Astrocyte (in vitro differentiated cells and primary cell): ENCODE data around the gene DEFB118. TPM values are rescaled to one million over a fixed set of nuclear protein-coding genes. Genes with fewer than 3 reads are reported as not detected.

ENCODE experiments used
- DNase-seq: peaks from one replicate; pipeline ENCODE4 v3.0.0-alpha.2; 2010; ENCODE audit warnings: low read depth
- FAIRE-seq: peaks from 2 replicates; lab custom pipeline; 2011; peaks lifted over from hg19 to GRCh38; lab: Jason Lieb, UNC
- H2AFZ ChIP-seq: 2 replicates; pipeline ENCODE4 v1.6.0; 2012; ENCODE audit warnings: low read depth, low read length, inconsistent platforms
- H3K27ac ChIP-seq: 2 replicates; pipeline ENCODE4 v1.5.1; 2011; ENCODE audit warnings: low read depth, low read length, inconsistent platforms
- H3K27me3 ChIP-seq: 2 replicates; pipeline ENCODE4 v1.6.0; 2011; ENCODE audit warnings: low read length, inconsistent platforms; ENCODE audit not compliant: insufficient read depth
- H3K36me3 ChIP-seq: 2 replicates; pipeline ENCODE4 v1.5.1; 2011; ENCODE audit warnings: low read length, inconsistent platforms; ENCODE audit not compliant: insufficient read depth
- H3K4me1 ChIP-seq: 2 replicates; pipeline ENCODE4 v1.5.1; 2011; ENCODE audit warnings: low read length, inconsistent platforms; ENCODE audit not compliant: insufficient read depth
- H3K4me2 ChIP-seq: 2 replicates; pipeline ENCODE4 v1.6.0; 2012; ENCODE audit warnings: low read length, inconsistent platforms
- H3K4me3 ChIP-seq: 2 replicates; pipeline ENCODE4 v1.5.1; 2011; ENCODE audit warnings: low read depth, mild to moderate bottlenecking, low read length, inconsistent platforms; ENCODE audit not compliant: insufficient read depth
- H3K79me2 ChIP-seq: 2 replicates; pipeline ENCODE4 v1.6.0; 2012; ENCODE audit warnings: mild to moderate bottlenecking, low read length, inconsistent platforms; ENCODE audit not compliant: insufficient read depth
- H3K9ac ChIP-seq: 2 replicates; pipeline ENCODE4 v1.6.0; 2012; ENCODE audit warnings: mild to moderate bottlenecking, low read length, inconsistent platforms
- H3K9me3 ChIP-seq: 2 replicates; pipeline ENCODE4 v1.5.1; 2012; ENCODE audit warnings: low read depth, mild to moderate bottlenecking, low read length, inconsistent platforms; ENCODE audit not compliant: insufficient read depth
- H4K20me1 ChIP-seq: 2 replicates; pipeline ENCODE4 v1.6.0; 2012; ENCODE audit warnings: low read length, inconsistent platforms; ENCODE audit not compliant: insufficient read depth
- H3K27ac Mint-ChIP-seq: one replicate; pipeline ENCODE4 v1.8.0; 2021; ENCODE audit warnings: mild to moderate bottlenecking, mixed read lengths; ENCODE audit not compliant: unreplicated experiment
- H3K27me3 Mint-ChIP-seq: one replicate; pipeline ENCODE4 v1.8.0; 2021; ENCODE audit warnings: low read depth, mixed read lengths; ENCODE audit not compliant: unreplicated experiment
- H3K36me3 Mint-ChIP-seq: one replicate; pipeline ENCODE4 v1.8.0; 2021; ENCODE audit warnings: low read depth, mixed read lengths; ENCODE audit not compliant: unreplicated experiment
- H3K4me1 Mint-ChIP-seq: one replicate; pipeline ENCODE4 v1.8.0; 2021; ENCODE audit warnings: low read depth, mixed read lengths; ENCODE audit not compliant: unreplicated experiment
- H3K4me3 Mint-ChIP-seq: one replicate; pipeline ENCODE4 v1.8.0; 2021; ENCODE audit warnings: mild to moderate bottlenecking, moderate library complexity, mixed read lengths; ENCODE audit not compliant: unreplicated experiment
- H3K9me3 Mint-ChIP-seq: one replicate; pipeline ENCODE4 v1.8.0; 2021; ENCODE audit warnings: mild to moderate bottlenecking, mixed read lengths; ENCODE audit not compliant: unreplicated experiment
- CTCF ChIP-seq: IDR thresholded peaks from 2 replicates; pipeline ENCODE4 v1.5.1; 2011; ENCODE audit warnings: low read depth, mild to moderate bottlenecking, inconsistent platforms, low read length, moderate library complexity; ENCODE audit not compliant: insufficient read depth
- EZH2 ChIP-seq: IDR thresholded peaks from 2 replicates; pipeline ENCODE4 v1.6.1; 2012; ENCODE audit warnings: mild to moderate bottlenecking, low read length, inconsistent platforms; ENCODE audit not compliant: insufficient read depth
- total RNA-seq: library from RNA; stranded (reverse); gene quantifications from 2 replicates; pipeline ENCODE4 v1.2.1, GENCODE V29; 2021

Gene DEFB118
- total RNA-seq, 1 donor from 2014 or later: not detected

GRCh38 chr20:31418307-31418706 is 49.9 kb downstream of the DEFB118 start:
- no peak overlapping the region for H3K27ac Mint-ChIP-seq
- no peaks in the 10 kb centered on the region for H3K27me3 Mint-ChIP-seq
- Histone ChIP-seq H3K79me2 (no peaks in the 10 kb centered on the region), H3K4me3 (no peak overlapping the region), H3K9ac (no peak overlapping the region), H3K36me3 (no peaks in the 10 kb centered on the region), H4K20me1 (no peaks in the 10 kb centered on the region), H2AFZ (no peak overlapping the region), H3K4me1 (no peaks in the 10 kb centered on the region), H3K9me3 (no peaks in the 10 kb centered on the region), H3K27me3 (no peaks in the 10 kb centered on the region), H3K4me2 (no peak overlapping the region), H3K27ac (no peak overlapping the region)
- peaks cover 11% of the 10 kb centered on the region for H3K9me3 Mint-ChIP-seq
- H3K4me3 Mint-ChIP-seq: no peak overlapping the region
- no peaks in the 10 kb centered on the region for H3K4me1 Mint-ChIP-seq
- DNase-seq: no peak
- H3K36me3 Mint-ChIP-seq: no peaks in the 10 kb centered on the region
- TF ChIP-seq EZH2 (no peak), CTCF (no peak)
- no peak for FAIRE-seq

Other genes with a start within 250 kb of the DEFB118 start
- not detected in 2 replicates for gene DEFB115, start 110.9 kb upstream of the DEFB118 start, total RNA-seq
- not detected in 2 replicates for gene DEFB116, start 60.0 kb upstream of the DEFB118 start, total RNA-seq
- gene DEFB119, start 22.0 kb downstream of the DEFB118 start, total RNA-seq: not detected in 2 replicates
- gene DEFB121, start 37.6 kb downstream of the DEFB118 start, total RNA-seq: not detected in 2 replicates
- gene DEFB123, start 72.0 kb downstream of the DEFB118 start, total RNA-seq: not detected in 2 replicates
- not detected in 2 replicates for gene DEFB124, start 106.5 kb downstream of the DEFB118 start, total RNA-seq
- not detected in 2 replicates for gene REM1, start 106.7 kb downstream of the DEFB118 start, total RNA-seq
- gene HM13, start 145.8 kb downstream of the DEFB118 start, total RNA-seq: 399 and 435 TPM in 2 replicates
- 73.7 and 76.7 TPM in 2 replicates for gene ID1, start 236.7 kb downstream of the DEFB118 start, total RNA-seq